ENCODE results near the gene RUNX1. TPM values are rescaled to one million over a fixed set of nuclear protein-coding genes. Genes with fewer than 3 reads are reported as not detected.

Gene RUNX1
- polyA plus RNA-seq, 1 of the 3 experiments (the other 2 are of a cell fraction), result 17.1 TPM

DNA sequence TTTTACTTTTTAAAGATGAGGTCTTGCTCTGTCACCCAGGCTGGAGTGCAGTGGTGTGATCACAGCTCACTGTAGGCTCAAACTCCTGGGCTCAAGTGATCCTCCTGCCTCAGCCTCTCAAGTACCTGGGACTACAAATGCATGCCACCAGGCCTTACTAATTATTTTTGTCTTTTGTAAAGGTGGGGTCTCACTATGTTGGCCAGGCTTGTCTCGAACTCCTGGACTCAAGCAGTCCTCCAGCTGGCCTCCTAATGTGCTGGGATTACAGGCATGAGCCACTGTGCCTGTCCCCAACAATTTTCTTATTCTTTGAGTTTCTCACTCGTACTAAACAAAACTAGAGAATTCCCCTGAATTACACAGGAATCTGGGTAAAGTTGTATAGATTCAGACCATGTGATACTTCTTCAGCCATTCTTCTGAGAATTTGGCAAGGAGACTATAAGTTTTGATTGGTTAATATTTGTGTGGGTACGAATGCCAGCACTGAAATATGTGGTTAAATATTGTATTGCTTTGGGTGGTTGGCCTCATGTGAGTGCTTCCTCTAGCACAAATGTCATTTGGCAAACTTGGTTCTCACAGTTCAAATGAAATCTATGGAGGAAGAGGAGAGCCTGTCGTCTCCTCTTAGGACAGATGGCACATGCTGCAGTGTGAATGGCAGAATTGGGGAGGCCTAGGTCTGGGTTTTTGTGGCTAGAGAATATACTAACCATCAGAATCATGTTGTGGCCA lies 104.9 kb downstream of the RUNX1 start:
- TF ChIP-seq, protein P1, sequence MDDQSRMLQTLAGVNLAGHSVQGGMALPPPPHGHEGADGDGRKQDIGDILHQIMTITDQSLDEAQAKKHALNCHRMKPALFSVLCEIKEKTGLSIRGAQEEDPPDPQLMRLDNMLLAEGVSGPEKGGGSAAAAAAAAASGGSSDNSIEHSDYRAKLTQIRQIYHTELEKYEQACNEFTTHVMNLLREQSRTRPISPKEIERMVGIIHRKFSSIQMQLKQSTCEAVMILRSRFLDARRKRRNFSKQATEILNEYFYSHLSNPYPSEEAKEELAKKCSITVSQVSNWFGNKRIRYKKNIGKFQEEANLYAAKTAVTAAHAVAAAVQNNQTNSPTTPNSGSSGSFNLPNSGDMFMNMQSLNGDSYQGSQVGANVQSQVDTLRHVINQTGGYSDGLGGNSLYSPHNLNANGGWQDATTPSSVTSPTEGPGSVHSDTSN (IDR thresholded peaks at IDR 0.05), result no peak
- no peak for TF ChIP-seq GATA2 (CRISPR knock-in tag; IDR thresholded peaks at IDR 0.05)
- TF ChIP-seq FOSL2 (IDR thresholded peaks at IDR 0.05; ENCODE audit: borderline replicate concordance, low read depth), result no peak
- no peak for TF ChIP-seq YY1 (IDR thresholded peaks at IDR 0.05; ENCODE audit: low read depth)
- TF ChIP-seq, protein P2, sequence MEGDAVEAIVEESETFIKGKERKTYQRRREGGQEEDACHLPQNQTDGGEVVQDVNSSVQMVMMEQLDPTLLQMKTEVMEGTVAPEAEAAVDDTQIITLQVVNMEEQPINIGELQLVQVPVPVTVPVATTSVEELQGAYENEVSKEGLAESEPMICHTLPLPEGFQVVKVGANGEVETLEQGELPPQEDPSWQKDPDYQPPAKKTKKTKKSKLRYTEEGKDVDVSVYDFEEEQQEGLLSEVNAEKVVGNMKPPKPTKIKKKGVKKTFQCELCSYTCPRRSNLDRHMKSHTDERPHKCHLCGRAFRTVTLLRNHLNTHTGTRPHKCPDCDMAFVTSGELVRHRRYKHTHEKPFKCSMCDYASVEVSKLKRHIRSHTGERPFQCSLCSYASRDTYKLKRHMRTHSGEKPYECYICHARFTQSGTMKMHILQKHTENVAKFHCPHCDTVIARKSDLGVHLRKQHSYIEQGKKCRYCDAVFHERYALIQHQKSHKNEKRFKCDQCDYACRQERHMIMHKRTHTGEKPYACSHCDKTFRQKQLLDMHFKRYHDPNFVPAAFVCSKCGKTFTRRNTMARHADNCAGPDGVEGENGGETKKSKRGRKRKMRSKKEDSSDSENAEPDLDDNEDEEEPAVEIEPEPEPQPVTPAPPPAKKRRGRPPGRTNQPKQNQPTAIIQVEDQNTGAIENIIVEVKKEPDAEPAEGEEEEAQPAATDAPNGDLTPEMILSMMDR (IDR thresholded peaks at IDR 0.05), result no peak
- TF ChIP-seq RXRA (IDR thresholded peaks at IDR 0.05; ENCODE audit: borderline replicate concordance, low read depth), result no peak
- TF ChIP-seq, protein P3, sequence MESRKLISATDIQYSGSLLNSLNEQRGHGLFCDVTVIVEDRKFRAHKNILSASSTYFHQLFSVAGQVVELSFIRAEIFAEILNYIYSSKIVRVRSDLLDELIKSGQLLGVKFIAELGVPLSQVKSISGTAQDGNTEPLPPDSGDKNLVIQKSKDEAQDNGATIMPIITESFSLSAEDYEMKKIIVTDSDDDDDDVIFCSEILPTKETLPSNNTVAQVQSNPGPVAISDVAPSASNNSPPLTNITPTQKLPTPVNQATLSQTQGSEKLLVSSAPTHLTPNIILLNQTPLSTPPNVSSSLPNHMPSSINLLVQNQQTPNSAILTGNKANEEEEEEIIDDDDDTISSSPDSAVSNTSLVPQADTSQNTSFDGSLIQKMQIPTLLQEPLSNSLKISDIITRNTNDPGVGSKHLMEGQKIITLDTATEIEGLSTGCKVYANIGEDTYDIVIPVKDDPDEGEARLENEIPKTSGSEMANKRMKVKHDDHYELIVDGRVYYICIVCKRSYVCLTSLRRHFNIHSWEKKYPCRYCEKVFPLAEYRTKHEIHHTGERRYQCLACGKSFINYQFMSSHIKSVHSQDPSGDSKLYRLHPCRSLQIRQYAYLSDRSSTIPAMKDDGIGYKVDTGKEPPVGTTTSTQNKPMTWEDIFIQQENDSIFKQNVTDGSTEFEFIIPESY (IDR thresholded peaks at IDR 0.05; ENCODE audit: borderline replicate concordance, low read depth), result no peak
- TF ChIP-seq TCF12 (IDR thresholded peaks at IDR 0.05), result no peak
- TF ChIP-seq RCOR1 (IDR thresholded peaks at IDR 0.05; ENCODE audit: low read length), result no peak
- no peak for TF ChIP-seq ELF1 (IDR thresholded peaks at IDR 0.05)
- TF ChIP-seq RAD21 (IDR thresholded peaks at IDR 0.05; ENCODE audit: low read length), result no peak
- TF ChIP-seq, protein P4, sequence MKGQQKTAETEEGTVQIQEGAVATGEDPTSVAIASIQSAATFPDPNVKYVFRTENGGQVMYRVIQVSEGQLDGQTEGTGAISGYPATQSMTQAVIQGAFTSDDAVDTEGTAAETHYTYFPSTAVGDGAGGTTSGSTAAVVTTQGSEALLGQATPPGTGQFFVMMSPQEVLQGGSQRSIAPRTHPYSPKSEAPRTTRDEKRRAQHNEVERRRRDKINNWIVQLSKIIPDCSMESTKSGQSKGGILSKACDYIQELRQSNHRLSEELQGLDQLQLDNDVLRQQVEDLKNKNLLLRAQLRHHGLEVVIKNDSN (IDR thresholded peaks at IDR 0.05; ENCODE audit: borderline replicate concordance, low read depth), result no peak
- DNase-seq, result no peak
- H3K9me2 ChIP-seq, result no peaks in the 10 kb centered on the region
- no peaks in the 10 kb centered on the region for H3K79me2 ChIP-seq (ENCODE audit: insufficient read depth)
- H3K4me3 ChIP-seq (ENCODE audit: low read depth in 2 of 2, low read length in 1 of 2), result no peak overlapping the region
- WGBS (ENCODE audit: low lambda C conversion rate), result 78% methylated on average over 4 of the region's 4 CpGs
- POLR2A ChIA-PET, result no interaction called here
- H3K4me1 ChIP-seq (ENCODE audit: control insufficient read depth in 1 of 2, insufficient read depth in 2 of 2, low read depth in 1 of 2, low read length in 1 of 2), result 0 out of 4 replicates have a peak, but pooled peaks cover 0 to 2% of the 10 kb centered on the region in 2 experiments
- no peaks in the 10 kb centered on the region for H3K36me3 ChIP-seq (replicated peaks in 1 of 2; ENCODE audit: control insufficient read depth in 1 of 2, insufficient read depth in 2 of 2, low read length in 1 of 2)
- no peak overlapping the region for H3K9ac ChIP-seq
- H3F3A ChIP-seq (replicated peaks; ENCODE audit: insufficient read depth), result no peaks in the 10 kb centered on the region
- CTCF ChIA-PET, result no interaction called here
- no peaks in the 10 kb centered on the region for H3K9me3 ChIP-seq
- no peaks in the 10 kb centered on the region for H3K27me3 ChIP-seq (ENCODE audit: insufficient read depth)
- H3K27ac ChIP-seq (ENCODE audit: low read depth in 2 of 2, low read length in 1 of 2), result no peak overlapping the region
- no peak overlapping the region for H2AFZ ChIP-seq (ENCODE audit: low read depth)
- H3K4me2 ChIP-seq, result no peak overlapping the region
- no peaks in the 10 kb centered on the region for H4K20me1 ChIP-seq (ENCODE audit: insufficient read depth)
